ENCODE results near the gene NOS1.

Gene NOS1

GRCh38 chr12:117363953-117364486, 2.6 kb upstream of the NOS1 start:
- DNase-seq (ENCODE audit: low spot score) = no peak

GRCh38 chr12:117363056-117363662, 1.7 kb upstream of the NOS1 start:
- no peak for DNase-seq (ENCODE audit: low spot score)

DNA sequence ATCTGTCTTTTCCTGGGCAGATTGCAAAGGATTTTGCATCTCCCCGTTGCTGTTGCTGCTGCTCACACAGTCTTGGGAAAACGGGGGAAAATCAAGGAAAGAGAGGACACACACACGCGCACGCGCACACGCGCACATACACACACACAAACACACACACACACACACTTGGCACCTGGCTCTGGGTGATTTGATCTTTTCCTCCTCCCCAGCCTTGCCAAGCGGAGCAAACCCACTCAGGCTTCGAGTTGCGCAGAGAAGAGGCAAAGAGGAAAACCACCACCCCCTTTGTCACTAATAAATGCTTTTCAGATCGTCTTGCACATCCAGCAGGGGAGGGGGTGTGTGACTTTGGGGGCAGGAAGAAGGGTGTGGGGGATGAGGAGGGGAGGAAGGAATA, 965 bp upstream of the NOS1 start:
- no peak for DNase-seq (ENCODE audit: low spot score)

DNA sequence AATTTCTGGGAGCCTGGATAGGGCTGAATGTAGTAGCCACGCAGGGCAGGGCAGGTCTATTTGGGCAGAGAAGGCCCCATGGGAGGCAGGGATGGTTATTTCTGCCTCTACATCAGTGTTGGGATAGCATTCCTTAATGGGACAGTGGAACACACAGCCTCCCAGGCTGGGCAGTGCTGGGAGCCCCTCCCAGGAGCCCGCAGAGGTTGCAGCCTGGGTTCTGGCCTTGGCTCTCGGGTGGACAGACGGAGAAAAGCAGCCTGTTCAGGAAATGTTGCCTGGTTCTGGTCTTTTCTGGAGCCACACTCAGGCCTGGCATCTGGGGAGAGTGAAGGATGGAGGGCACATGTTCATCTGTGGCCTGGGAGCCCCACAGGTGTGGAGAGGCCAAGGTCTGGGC, 479 bp upstream of the NOS1 start:
- DNase-seq (ENCODE audit: low spot score) = no peak

DNA sequence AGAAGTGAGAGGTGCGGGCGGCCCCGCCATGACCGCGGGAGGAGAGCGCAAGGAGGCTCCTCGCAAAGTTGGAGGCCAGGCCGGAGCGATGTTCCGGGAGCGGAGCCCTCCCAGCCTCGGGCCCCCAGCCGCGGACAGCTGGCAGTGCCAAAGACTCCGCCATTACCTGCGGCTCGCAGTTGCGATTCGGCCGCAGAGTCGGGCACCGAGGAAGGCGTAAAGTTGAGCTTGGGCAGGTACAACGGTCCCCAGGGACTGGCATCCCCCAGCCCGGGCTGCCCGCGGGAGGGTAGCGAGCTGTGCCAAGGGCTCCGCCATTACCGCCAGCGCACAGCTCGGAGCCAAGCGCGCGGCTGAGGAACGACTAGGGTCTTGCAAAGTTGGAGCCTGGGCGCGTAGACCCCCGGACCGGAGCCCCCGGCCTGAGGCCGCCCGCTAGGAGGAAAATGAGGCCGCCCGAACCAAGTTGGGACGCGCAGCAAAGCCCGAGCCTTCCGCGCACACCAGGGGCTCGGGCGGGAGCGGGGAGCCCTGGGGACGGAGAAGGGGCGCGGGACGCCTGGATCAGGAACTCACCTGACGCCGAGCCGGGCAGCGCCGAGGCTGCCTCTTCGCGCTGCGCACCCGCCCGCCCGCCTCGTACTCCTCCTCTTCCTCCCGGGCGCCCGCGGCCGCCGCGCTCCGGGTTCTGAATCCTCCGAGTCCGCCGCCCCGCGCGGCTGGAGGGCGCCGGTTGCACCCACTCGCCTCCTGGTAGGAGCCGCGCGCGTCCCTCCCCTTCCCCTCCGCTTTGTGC, 677 bp downstream of the NOS1 start:
- no peak for DNase-seq (ENCODE audit: low spot score)

- no peak for DNase-seq (ENCODE audit: low spot score)
Observed at GRCh38 chr12:117360222-117360550, 1.2 kb downstream of the NOS1 start.

DNA sequence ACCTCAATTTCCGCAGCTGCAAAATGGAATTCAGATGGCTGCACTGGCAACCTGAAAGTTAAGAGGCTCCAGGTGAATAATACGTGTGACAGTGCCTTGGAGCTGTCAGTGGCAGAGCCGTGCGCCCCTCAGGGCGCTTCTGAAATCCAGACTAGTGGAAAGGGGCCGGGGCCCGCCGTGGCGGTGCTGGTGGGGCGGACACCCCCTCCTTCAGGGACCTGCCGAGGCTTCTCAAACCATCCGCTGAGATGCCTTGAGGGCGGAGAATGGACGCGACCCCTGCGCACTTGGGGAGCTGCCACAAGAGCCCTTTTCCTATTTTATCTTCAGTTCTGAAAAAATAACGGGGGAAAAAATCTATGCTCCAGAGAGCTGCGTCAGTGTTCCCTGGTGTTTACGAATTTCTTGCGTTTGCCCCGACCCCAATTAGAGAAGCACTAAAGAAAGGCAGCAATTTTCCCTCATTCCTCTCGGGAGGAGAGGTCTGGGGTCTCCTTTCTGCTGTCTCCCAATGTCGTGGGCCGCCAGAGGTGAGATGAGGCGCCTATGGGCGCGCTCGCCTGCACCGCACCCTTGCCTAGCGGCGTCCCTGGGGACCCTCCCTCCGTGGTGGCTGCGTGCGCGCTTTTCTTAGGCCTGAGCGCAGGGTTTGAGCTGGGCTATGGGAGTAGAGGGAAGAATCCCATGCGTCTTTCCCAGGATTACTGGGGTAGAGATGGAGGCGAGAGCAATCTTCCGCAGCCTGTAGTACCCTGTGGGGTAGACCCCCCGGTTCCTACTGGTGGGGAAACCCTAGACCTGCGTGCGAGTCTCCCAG, 2.2 kb downstream of the NOS1 start:
- DNase-seq (ENCODE audit: low spot score) = no peak

DNA sequence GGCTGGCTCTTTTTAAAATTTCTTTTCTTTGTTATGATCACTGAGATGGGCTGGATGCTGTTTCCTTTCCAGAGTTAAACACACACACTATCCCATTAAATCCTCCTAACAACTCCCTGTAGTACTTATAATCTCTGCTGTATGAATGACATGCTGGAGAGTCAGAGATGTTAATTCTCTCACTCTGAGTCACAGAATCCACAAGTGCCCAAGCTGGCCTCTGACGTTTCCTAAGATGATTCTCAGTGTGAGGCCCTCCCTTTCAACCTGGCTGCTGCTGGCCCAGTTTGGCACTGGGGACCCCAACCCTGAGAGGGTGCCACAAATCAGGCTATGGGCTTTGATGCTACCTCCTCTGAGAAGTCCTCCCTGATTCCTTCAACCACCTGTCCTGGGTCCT, 5.4 kb downstream of the NOS1 start:
- no peak for DNase-seq (ENCODE audit: low spot score)

GRCh38 chr12:117352883-117353282, 8.5 kb downstream of the NOS1 start:
- no peak for DNase-seq (ENCODE audit: low spot score)

DNA sequence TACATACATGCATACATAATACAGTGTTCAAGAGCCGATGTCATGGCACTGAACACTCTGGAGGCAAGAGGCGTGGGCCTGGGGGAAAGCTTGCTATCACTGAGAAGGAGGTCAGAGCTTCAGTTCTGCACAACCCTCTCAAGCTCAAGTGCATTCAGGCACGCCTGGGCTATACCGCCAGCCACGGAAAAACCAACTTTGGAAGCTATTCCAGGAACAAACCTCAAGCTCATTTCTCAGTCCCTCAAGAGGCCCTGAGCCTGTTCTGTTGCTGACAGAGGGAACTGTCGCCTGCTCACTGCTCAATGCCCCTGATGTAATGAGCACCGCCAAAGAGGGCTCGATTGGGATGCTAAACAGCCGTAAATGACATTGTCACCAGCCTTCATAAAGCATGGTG, 9.2 kb downstream of the NOS1 start:
- no peak for DNase-seq (ENCODE audit: low spot score)

GRCh38 chr12:117350140-117350539, 11.3 kb downstream of the NOS1 start:
- DNase-seq (ENCODE audit: low spot score) = no peak

GRCh38 chr12:117347588-117347987, 13.8 kb downstream of the NOS1 start:
- no peak for DNase-seq (ENCODE audit: low spot score)

DNA sequence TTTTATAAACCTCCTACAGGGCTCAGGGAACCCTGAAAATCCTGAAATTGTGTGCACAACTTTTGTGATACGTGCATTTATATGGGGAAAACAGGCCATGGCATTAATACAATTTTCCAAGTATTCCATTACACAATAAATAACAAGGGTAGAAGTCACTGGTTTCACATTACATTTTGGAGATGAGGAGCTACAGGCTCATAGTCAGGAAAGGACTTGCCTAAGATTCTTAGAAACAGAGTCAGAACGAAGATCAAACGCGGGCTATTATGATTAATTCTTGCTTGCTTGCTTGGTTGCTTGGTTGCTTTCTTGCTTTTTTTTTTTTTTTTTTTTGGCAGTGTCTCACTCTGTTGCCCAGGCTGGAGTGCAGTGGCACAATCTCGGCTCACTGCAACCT, 16.7 kb downstream of the NOS1 start:
- no peak for DNase-seq (ENCODE audit: low spot score)

DNA sequence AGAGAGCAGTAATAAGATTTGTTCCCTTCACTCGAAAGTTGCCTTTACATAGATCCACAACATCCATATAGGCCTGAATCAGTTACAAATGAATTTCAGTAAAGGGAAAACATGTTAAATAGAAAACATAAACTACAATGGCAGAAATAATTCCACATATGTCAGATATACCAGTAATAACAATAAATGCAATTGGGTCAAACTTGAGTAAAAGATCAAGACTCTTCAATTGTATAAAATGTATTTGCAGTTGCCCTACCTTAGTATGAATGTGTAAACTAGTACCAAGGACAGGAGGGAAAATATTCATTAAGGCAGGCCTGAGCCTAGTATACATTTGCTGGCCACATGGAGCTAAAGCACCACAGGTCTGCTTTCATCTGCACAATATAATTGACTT, 17.6 kb downstream of the NOS1 start:
- DNase-seq (ENCODE audit: low spot score) = no peak

GRCh38 chr12:117343296-117343695, 18.1 kb downstream of the NOS1 start:
- DNase-seq (ENCODE audit: low spot score) = no peak

DNA sequence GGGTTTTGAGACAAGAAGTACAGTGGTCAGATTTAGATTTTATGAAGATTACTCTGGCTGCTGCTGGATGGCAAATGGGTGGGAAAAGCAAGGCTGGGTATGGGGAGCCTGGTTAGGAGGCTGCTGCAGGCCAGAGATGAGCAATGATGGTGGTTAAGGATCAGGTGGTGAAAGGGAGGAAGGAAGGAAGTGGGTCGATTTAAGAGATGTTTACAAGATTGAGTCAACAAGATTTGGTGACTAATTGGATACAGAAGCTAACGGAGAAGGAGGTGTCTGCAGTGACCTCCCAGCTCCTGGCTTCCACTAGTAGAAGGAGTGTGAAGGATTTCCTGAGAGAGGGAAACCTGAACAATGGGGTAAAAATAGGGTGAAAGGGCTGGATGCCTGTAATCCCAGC, 18.7 kb downstream of the NOS1 start:
- DNase-seq (ENCODE audit: low spot score) = no peak

DNA sequence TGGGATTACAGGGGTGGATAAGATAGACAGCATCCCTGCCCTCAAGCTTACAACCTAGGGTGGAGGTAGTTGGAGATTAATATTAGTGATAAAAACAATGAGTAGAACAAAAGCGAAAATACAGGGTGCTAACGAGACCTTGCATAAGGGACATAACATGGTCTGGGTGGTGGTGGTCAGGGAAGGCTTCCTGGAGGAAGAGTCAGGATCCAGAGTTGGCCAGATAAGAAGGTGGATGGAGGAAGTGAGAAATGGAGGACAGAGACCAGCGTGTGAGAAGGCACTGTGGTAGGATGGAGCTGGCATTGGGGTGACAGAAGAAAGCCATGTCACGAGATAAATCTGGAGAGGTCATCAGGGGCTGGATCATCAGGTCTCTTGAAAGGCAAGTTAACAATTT, 19.2 kb downstream of the NOS1 start:
- DNase-seq (ENCODE audit: low spot score) = no peak

GRCh38 chr12:117339104-117339503, 22.3 kb downstream of the NOS1 start:
- no peak for DNase-seq (ENCODE audit: low spot score)

- DNase-seq (ENCODE audit: low spot score) = no peak
Observed at GRCh38 chr12:117334855-117335587, 26.4 kb downstream of the NOS1 start.

GRCh38 chr12:117334051-117334450, 27.4 kb downstream of the NOS1 start:
- DNase-seq (ENCODE audit: low spot score) = no peak

DNA sequence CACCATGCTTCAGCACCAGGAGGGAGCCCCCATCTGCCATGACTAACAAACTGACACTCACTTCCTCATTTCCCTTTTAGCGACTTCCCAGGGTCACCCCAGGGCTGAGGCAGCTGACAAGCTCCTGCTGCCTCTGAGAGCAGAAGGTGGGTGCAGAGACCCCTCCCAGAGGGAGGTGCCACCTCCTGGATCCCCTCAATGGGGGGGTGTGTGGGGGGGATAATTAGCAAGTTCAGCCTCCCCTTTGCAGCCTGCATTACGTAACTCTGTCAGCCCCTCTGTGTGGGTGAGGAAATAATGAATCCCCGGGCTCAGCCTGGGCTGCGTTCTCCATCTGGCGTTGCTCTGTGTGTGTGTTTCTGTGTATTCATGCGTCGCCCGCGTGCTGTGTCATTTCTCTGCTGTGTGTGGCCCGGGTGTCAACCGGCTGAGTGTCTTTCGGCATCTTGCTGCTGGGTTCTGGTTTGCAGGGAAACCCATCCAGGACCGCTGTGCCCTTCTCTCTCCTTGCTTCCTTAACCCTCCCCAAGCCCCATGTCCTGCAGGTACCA, 28.0 kb downstream of the NOS1 start:
- DNase-seq (ENCODE audit: low spot score) = no peak

DNA sequence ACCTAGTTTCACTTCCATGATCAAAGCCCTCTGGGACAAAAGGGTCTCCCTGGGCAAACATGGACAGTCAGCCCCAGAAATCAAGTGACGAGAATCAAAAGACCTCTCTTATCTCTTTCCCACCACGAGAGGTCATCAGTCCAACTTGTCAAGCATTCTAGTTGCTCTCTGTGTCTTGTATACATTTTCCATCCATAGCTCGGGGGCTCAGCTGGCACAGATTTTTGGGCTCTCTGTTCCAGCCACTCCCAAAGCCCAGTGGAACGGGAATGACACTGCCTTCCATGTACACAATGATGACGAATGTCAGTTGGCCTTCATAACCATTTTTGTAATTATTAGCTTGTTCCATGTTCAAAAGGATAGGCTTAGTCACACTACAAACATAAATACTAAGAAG, 29.7 kb downstream of the NOS1 start:
- no peak for DNase-seq (ENCODE audit: low spot score)
